Heart left ventricle (tissue), 16 donors: ENCODE results near the gene GRIK1. TPM values are rescaled to one million over a fixed set of nuclear protein-coding genes. Genes with fewer than 3 reads are reported as not detected.

Experiments
- ATAC-seq, 4 donors: fragments of 200-7000 bp; cut with Tn5 transposase; one replicate each; pipeline ENCODE4 v1.9.1; 2020 to 2022; ENCODE audit warnings: moderate library complexity in 4 of 4, mild to moderate bottlenecking in 3 of 4, moderate number of reproducible peaks in 1 of 4
- DNase-seq, 5 donors: peaks; one replicate each; pipeline ENCODE4 v3.0.0-alpha.2; 2020
- H3K27ac ChIP-seq, 12 donors: fragments of 200-600 bp; sonication (generic) in 4 of 12; one replicate each; pipeline versions ENCODE4 v1.5.0 to v1.8.0; 2016 to 2022; ENCODE audit warnings: mild to moderate bottlenecking in 2 of 12
- H3K27me3 ChIP-seq, 9 donors: fragments of 200-600 bp; sonication (generic) in 2 of 9; one replicate each; pipeline versions ENCODE4 v1.5.1 to v1.8.0; 2016 to 2022; ENCODE audit warnings: mild to moderate bottlenecking in 3 of 9
- H3K36me3 ChIP-seq, 9 donors: fragments of 200-600 bp; sonication (generic) in 2 of 9; one replicate each; pipeline versions ENCODE4 v1.5.0 to v1.8.0; 2018 to 2022; ENCODE audit warnings: mild to moderate bottlenecking in 2 of 9
- H3K4me1 ChIP-seq, 12 donors: fragments of 200-600 bp; sonication (generic) in 4 of 12; one replicate each; pipeline versions ENCODE4 v1.5.0 to v1.8.0; 2016 to 2022; ENCODE audit warnings: mild to moderate bottlenecking in 3 of 12
- H3K4me3 ChIP-seq, 12 donors: fragments of 200-600 bp; sonication (generic) in 4 of 12; one replicate each; pipeline versions ENCODE4 v1.5.0 to v1.8.0; 2017 to 2022; ENCODE audit warnings: mild to moderate bottlenecking in 9 of 12, moderate library complexity in 4 of 12
- H3K9me3 ChIP-seq, 12 donors: fragments of 200-600 bp; sonication (generic) in 4 of 12; one replicate each; pipeline versions ENCODE4 v1.5.0 to v1.8.0; 2016 to 2022; ENCODE audit warnings: mild to moderate bottlenecking in 1 of 12
- POLR2A ChIP-seq, 2 donors: fragments of 450-650 bp; IDR thresholded peaks; one replicate each; pipeline ENCODE4 v1.6.1; 2017; ENCODE audit warnings: antibody characterized with exemption in 2 of 2, mild to moderate bottlenecking in 2 of 2, moderate library complexity in 2 of 2
- WGBS, 4 donors: extraction: QIAGEN DNeasy Blood & Tissue Kit in 2 of 4; methylation state at CpG; one replicate each; pipeline versions ENCODE4 v1.1.5 to v1.1.7; 2013 to 2018; 5-methylcytosine and 5-hydroxymethylcytosine counted together
- intact Hi-C, 10 donors: fragments of 100-400 bp; cut with DNase I; formaldehyde crosslinking; loops; one replicate each; pipeline versions ENCODE4 v1.11.1 to v1.14.2; 2022
- polyA plus RNA-seq, 2 donors: library from polyadenylated mRNA; stranded (reverse); fragments of 200-250 nt; gene quantifications; one replicate each; pipeline ENCODE4 v1.2.3, GENCODE V29; 2013
- total RNA-seq, 9 donors: library from RNA; depleted of rRNA in 2 of 9; stranded (reverse); fragments of >200 nt in 2 of 9; fragmentation: NEBNext Ultra II Directional in 3 of 9; extraction: Animal tissue kit (Norgen Biotek cat#: 25700) in 3 of 9; gene quantifications; one replicate each; pipeline versions ENCODE4 v1.1.0 to v1.2.4, GENCODE V29; 2016 to 2023
- TF ChIP-seq, protein P1 (sequence below), 12 donors: fragments of 200-600 bp; sonication (generic) in 4 of 12; IDR thresholded peaks; one replicate each; pipeline versions ENCODE4 v1.5.0 to v1.8.0; 2018 to 2022; ENCODE audit warnings: antibody characterized with exemption in 12 of 12, mild to moderate bottlenecking in 5 of 12
- donor health status: ischemic (EF 13 %, LVEDD 7.1; RV severe dilation, severe dysfunction).
- donor health status: healthy with polysubstance abuse.
- donor health status: DM: no; HTN: yes; CAD: no.
- donor health status: DM: no; HTN: no; CAD: no.
- donor health status: ischemic (EF 25% LVEDD 6.9; RV normal size, moderate dysfunction).
- donor health status: ischemic (EF 25% LVEDD 5.7; RV mildly dilated, moderate dysfunction).
- donor health status: healthy.
- donor health status: DM: yes; HTN: yes; CAD: no.
- donor health status: ischemic (EF 35%, LVEDD 5.7; RV mildly dilated, moderate dysfunction).
- donor health status: nonischemic (EF 11% LVEDD 7.7; RV severe dilation, severe dysfunction).
- donor health status: DM: yes; HTN: yes; CAD: no.
- donor health status: PGD.
- donor health status: ischemic (EF 29% LVEDD 5.4; RV normal size, mild dysfunction).
- donor health status: nonischemic (EF 23%, LVEDD 6.1; RV moderate dilation, normal function).

The GRIK1 gene
- total and polyA plus RNA-seq, 11 donors, result 0.12 TPM; not detected in 10

DNA sequence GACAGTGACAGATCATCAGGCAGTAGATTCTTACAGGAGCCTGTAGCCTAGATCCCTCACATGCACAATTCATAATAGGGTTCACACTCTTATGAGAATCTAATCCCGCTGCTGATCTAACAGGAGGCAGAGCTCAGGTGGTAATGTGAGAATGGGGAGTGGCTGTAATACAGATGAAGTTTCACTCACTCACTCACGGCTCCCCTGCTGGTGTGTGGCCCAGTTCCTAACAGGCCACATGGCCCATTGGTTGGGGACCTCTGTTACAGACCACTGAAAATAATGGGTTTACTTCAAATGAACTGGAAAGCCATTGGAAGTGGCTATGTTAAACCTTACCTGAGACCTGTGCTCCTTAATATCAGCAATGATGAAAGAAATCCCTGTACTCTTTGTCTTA lies 151.0 kb downstream of the GRIK1 start:
- Histone ChIP-seq H3K36me3 (no peaks in the 10 kb centered on the region), H3K4me1 (no peaks in the 10 kb centered on the region), H3K27me3 (no peaks in the 10 kb centered on the region), H3K4me3 (no peak overlapping the region), H3K9me3 (no peaks in the 10 kb centered on the region), H3K27ac (no peak overlapping the region)
- TF ChIP-seq, protein P1, sequence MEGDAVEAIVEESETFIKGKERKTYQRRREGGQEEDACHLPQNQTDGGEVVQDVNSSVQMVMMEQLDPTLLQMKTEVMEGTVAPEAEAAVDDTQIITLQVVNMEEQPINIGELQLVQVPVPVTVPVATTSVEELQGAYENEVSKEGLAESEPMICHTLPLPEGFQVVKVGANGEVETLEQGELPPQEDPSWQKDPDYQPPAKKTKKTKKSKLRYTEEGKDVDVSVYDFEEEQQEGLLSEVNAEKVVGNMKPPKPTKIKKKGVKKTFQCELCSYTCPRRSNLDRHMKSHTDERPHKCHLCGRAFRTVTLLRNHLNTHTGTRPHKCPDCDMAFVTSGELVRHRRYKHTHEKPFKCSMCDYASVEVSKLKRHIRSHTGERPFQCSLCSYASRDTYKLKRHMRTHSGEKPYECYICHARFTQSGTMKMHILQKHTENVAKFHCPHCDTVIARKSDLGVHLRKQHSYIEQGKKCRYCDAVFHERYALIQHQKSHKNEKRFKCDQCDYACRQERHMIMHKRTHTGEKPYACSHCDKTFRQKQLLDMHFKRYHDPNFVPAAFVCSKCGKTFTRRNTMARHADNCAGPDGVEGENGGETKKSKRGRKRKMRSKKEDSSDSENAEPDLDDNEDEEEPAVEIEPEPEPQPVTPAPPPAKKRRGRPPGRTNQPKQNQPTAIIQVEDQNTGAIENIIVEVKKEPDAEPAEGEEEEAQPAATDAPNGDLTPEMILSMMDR (IDR thresholded peaks at IDR 0.05), result no peak
- no peak for TF ChIP-seq POLR2A (IDR thresholded peaks at IDR 0.05)
- DNase-seq (no peak), ATAC-seq (no peak)
- 72 to 87% (median 74%) methylated on average over 2 of the region's 2 CpGs for WGBS, 4 donors
- intact Hi-C loops, result no loop called here

DNA sequence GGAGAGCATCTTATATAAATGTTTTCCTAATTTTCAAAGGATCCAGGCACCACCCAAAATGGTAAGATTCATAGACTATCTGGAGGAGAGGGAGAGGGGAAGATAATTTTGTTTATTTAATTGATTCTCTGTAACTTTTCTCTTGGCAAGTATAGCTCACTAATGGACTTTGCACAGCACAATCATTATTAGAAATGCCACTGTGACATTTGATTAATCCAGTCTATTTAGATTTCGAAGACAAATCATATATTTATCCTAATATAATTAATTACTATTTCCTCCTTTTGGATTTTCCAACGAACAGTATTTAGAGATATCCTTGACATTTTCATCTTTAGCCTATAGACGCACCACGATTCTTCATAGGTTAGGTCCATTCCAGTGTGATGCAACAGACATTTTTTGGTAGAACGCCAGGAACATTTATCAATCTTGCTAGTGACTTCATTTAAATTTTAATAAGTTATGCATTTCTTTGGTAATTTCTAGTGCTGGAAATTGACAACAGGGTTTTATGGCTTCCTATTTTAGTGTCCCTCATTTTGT lies 152.4 kb downstream of the GRIK1 start:
- Histone ChIP-seq H3K27ac (no peak overlapping the region), H3K27me3 (no peaks in the 10 kb centered on the region), H3K4me1 (no peaks in the 10 kb centered on the region), H3K9me3 (no peaks in the 10 kb centered on the region), H3K36me3 (no peaks in the 10 kb centered on the region), H3K4me3 (no peak overlapping the region)
- ATAC-seq (no peak), DNase-seq (no peak)
- intact Hi-C loops, result no loop called here
- TF ChIP-seq POLR2A (IDR thresholded peaks at IDR 0.05), result no peak
- TF ChIP-seq, protein P1 (IDR thresholded peaks at IDR 0.05), result no peak
- 80 to 88% (median 85%) methylated on average over 5 of the region's 5 CpGs for WGBS, 4 donors

DNA sequence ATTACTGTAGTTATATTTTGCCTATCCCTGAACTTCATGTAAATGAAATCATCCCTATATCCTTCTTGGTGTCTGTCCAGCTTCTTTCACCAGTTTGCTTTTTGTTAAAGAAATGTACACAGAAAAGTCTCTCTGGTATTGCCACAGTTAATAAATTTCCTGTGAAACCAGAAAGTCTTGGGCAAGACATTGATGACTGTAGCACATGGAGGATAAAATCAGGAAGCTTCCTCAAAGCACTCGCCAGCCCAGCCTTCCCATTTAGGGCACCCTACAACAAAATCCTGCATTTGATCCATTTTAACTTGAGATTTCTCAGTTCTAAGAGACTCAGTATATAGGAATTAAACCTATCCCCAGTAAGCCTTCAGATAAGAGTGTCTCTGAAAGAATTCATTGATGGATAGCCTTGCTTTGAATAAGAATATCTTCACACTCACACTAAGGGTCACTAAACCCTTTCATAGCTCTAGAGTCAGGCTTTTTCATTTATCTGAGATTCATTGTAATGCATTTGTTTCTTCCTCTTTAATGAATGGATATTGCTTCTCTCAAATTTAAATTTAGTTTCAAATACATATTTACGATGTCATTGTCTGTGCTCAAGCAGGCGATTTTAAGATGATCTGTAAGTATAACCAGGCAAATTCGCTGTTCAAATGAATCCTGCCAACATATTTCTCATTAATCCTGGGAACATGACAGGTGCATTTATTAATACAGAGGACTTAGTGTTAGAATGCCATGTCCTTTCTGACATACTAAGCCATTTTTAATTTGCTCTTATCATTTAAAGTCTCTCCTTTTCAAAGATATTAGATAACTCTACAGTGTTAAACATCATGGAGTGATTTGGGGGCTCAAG lies 153.1 kb downstream of the GRIK1 start:
- Histone ChIP-seq H3K27ac (no peak overlapping the region), H3K4me1 (no peaks in the 10 kb centered on the region), H3K27me3 (no peaks in the 10 kb centered on the region), H3K9me3 (no peaks in the 10 kb centered on the region), H3K4me3 (no peak overlapping the region), H3K36me3 (no peaks in the 10 kb centered on the region)
- TF ChIP-seq POLR2A (IDR thresholded peaks at IDR 0.05), result no peak
- TF ChIP-seq, protein P1 (IDR thresholded peaks at IDR 0.05), result no peak
- DNase-seq (no peak), ATAC-seq (no peak)
- WGBS, 4 donors, result 66 to 78% (median 71%) methylated on average over 4 of the region's 4 CpGs
- intact Hi-C loops, result no loop called here

DNA sequence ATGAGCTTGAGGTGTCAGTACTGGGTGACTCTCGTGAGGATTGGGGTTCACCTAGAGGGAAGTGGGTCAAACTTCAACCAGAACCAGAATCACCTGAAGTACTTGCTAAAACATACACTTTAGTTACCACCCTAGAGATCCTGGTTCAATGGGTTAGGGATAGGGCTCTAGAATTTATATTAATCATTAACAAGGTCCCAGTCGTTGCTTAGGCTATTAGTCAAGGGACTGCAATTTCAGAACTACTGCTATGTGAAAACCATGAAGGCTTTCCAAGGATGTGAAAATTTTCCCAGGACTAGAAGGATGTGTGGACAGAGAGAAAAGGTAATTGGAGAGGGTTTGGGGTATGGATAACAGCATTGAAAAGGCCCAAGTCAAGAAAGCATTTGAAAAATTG lies 162.6 kb downstream of the GRIK1 start:
- H3K36me3 ChIP-seq, result no peaks in the 10 kb centered on the region
- no peak overlapping the region for H3K27ac ChIP-seq
- H3K9me3 ChIP-seq, result no peaks in the 10 kb centered on the region
- 88 to 96% (median 95%) methylated on average over 2 of the region's 2 CpGs for WGBS, 4 donors
- no peaks in the 10 kb centered on the region for H3K27me3 ChIP-seq
- DNase-seq (no peak), ATAC-seq (no peak)
- TF ChIP-seq, protein P1 (IDR thresholded peaks at IDR 0.05), result no peak
- no peak for TF ChIP-seq POLR2A (IDR thresholded peaks at IDR 0.05)
- H3K4me1 ChIP-seq, result no peaks in the 10 kb centered on the region
- intact Hi-C loops, result no loop called here
- H3K4me3 ChIP-seq, result no peak overlapping the region
